DMS79 treated with DMSO at 0.1 percent for 48 hours (cell line): ENCODE data around the gene GON4L.
"Not testable (repeated sequence)": the region's sequence is repeated elsewhere in the genome, so short reads cannot be mapped to it uniquely, and the experiment has no call there.

Experiments
- DNase-seq: peaks from one replicate; lab custom pipeline; 2025; lab: John Stamatoyannopoulos, UW

The GON4L gene

GRCh38 chr1:155856975-155857930, at the start of gene GON4L:
TSS of gene GON4L (minus strand) at chr1:155857214. CDS start at chr1:155853780, 3,434 bp downstream.
- peak; percentile 89 for DNase-seq

GRCh38 chr1:155904261-155904660, 47.2 kb upstream of the GON4L start:
- DNase-seq: no peak

- DNase-seq: no peak
These were observed 43.1 kb upstream of the GON4L start for GRCh38 chr1:155900161-155900560.

GRCh38 chr1:155899683-155900082, 42.7 kb upstream of the GON4L start:
- DNase-seq: no peak

GRCh38 chr1:155898888-155899287, 41.9 kb upstream of the GON4L start:
- DNase-seq: no peak

- no peak for DNase-seq
These were observed 40.7 kb upstream of the GON4L start for GRCh38 chr1:155897746-155898145.

- DNase-seq: not testable (repeated sequence)
These were observed 39.5 kb upstream of the GON4L start for GRCh38 chr1:155896476-155896875.

GRCh38 chr1:155895617-155896016, 38.6 kb upstream of the GON4L start:
- not testable (repeated sequence) for DNase-seq

- no peak for DNase-seq
These were observed 36.6 kb upstream of the GON4L start for GRCh38 chr1:155893389-155894142.

GRCh38 chr1:155892796-155893195, 35.8 kb upstream of the GON4L start:
- DNase-seq: no peak

- no peak for DNase-seq
These were observed 33.2 kb upstream of the GON4L start for GRCh38 chr1:155890251-155890650.

GRCh38 chr1:155889566-155889965, 32.6 kb upstream of the GON4L start:
- DNase-seq: no peak

GRCh38 chr1:155888481-155888880, 31.5 kb upstream of the GON4L start:
- no peak for DNase-seq

GRCh38 chr1:155884982-155885381, 28.0 kb upstream of the GON4L start:
- no peak for DNase-seq

- DNase-seq: no peak
These were observed 27.3 kb upstream of the GON4L start for GRCh38 chr1:155884031-155884960.

GRCh38 chr1:155882766-155883165, 25.8 kb upstream of the GON4L start:
- DNase-seq: no peak

- DNase-seq: no peak
These were observed 25.2 kb upstream of the GON4L start for GRCh38 chr1:155882235-155882634.

GRCh38 chr1:155880950-155881349, 23.9 kb upstream of the GON4L start:
- no peak for DNase-seq

- DNase-seq: no peak
These were observed 23.2 kb upstream of the GON4L start for GRCh38 chr1:155880251-155880650.

GRCh38 chr1:155877945-155878344, 20.9 kb upstream of the GON4L start:
- no peak for DNase-seq

- peak; percentile 74 for DNase-seq
These were observed 16.8 kb upstream of the GON4L start for GRCh38 chr1:155873860-155874259.

GRCh38 chr1:155872527-155872926, 15.5 kb upstream of the GON4L start:
- no peak for DNase-seq
